SK-N-SH (cell line): ENCODE results near the gene OLFM1.

Experiments
- EP300 ChIP-seq, 2 experiments: IDR thresholded peaks; 2 replicates each; pipeline versions ENCODE4 v1.4.0 to v1.6.1; 2012; ENCODE audit warnings: borderline replicate concordance in 1 of 2, low read depth in 1 of 2, low read length in 1 of 2
- FOXM1 ChIP-seq: IDR thresholded peaks from 2 replicates; pipeline ENCODE4 v1.4.0; 2012; ENCODE audit warnings: low read depth, mild to moderate bottlenecking
- RAD21 ChIP-seq: IDR thresholded peaks from 2 replicates; pipeline ENCODE4 v1.6.1; 2012; ENCODE audit warnings: mild to moderate bottlenecking, low read length
- TF ChIP-seq, protein P1 (sequence below): fragments of 200-600 bp; sonication (generic); IDR thresholded peaks from 2 replicates; pipeline ENCODE4 v1.6.1; 2017; ENCODE audit warnings: antibody characterized with exemption, mild to moderate bottlenecking, moderate library complexity
- TF ChIP-seq, protein P2 (sequence below): IDR thresholded peaks from 2 replicates; pipeline ENCODE4 v1.6.1; 2012; ENCODE audit warnings: mild to moderate bottlenecking, low read depth, low read length, moderate library complexity

DNA sequence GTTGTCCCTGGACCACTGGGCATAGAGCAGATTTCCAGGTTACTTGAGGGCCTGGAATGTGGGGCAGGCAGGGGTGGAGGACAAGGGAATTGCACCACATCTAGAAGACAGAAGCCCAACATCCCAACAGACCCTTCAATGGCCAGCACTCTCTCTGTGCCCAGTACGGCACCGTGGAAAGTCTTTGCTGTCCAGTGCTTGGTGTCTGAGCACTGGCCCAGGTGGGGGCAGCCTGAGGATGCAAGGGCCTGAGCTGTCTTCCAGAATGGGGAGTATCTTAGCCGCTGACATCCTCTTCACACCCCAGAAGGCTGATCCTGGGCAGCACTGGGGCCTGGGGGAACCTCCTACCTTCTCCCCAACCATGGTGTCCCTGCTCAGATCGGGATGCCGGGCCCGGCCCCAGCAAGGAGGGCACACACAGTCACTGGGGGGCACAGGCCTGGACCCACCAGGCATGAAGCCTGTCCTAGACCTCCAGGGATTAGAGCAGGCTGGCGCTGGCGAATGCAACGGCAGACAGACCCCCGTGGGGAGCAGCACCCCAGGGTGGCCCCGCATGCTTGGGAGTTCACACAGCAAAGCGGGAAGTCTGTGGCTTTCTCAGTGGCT, 40.6 kb upstream of the OLFM1 start:
- TF ChIP-seq RAD21 (no peak), FOXM1 (no peak), EP300 (IDR thresholded peaks at IDR 0.05; ENCODE audit: borderline replicate concordance in 1 of 2, low read depth in 1 of 2, low read length in 1 of 2) (no peak)
- TF ChIP-seq, protein P1, sequence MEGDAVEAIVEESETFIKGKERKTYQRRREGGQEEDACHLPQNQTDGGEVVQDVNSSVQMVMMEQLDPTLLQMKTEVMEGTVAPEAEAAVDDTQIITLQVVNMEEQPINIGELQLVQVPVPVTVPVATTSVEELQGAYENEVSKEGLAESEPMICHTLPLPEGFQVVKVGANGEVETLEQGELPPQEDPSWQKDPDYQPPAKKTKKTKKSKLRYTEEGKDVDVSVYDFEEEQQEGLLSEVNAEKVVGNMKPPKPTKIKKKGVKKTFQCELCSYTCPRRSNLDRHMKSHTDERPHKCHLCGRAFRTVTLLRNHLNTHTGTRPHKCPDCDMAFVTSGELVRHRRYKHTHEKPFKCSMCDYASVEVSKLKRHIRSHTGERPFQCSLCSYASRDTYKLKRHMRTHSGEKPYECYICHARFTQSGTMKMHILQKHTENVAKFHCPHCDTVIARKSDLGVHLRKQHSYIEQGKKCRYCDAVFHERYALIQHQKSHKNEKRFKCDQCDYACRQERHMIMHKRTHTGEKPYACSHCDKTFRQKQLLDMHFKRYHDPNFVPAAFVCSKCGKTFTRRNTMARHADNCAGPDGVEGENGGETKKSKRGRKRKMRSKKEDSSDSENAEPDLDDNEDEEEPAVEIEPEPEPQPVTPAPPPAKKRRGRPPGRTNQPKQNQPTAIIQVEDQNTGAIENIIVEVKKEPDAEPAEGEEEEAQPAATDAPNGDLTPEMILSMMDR: no peak
- TF ChIP-seq, protein P2, sequence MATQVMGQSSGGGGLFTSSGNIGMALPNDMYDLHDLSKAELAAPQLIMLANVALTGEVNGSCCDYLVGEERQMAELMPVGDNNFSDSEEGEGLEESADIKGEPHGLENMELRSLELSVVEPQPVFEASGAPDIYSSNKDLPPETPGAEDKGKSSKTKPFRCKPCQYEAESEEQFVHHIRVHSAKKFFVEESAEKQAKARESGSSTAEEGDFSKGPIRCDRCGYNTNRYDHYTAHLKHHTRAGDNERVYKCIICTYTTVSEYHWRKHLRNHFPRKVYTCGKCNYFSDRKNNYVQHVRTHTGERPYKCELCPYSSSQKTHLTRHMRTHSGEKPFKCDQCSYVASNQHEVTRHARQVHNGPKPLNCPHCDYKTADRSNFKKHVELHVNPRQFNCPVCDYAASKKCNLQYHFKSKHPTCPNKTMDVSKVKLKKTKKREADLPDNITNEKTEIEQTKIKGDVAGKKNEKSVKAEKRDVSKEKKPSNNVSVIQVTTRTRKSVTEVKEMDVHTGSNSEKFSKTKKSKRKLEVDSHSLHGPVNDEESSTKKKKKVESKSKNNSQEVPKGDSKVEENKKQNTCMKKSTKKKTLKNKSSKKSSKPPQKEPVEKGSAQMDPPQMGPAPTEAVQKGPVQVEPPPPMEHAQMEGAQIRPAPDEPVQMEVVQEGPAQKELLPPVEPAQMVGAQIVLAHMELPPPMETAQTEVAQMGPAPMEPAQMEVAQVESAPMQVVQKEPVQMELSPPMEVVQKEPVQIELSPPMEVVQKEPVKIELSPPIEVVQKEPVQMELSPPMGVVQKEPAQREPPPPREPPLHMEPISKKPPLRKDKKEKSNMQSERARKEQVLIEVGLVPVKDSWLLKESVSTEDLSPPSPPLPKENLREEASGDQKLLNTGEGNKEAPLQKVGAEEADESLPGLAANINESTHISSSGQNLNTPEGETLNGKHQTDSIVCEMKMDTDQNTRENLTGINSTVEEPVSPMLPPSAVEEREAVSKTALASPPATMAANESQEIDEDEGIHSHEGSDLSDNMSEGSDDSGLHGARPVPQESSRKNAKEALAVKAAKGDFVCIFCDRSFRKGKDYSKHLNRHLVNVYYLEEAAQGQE: no peak
